Measurements from ENCODE around the gene MCTP1.
A peak's percentile ranks its signal among the peaks of the same experiment; 100 is the strongest.

DNA sequence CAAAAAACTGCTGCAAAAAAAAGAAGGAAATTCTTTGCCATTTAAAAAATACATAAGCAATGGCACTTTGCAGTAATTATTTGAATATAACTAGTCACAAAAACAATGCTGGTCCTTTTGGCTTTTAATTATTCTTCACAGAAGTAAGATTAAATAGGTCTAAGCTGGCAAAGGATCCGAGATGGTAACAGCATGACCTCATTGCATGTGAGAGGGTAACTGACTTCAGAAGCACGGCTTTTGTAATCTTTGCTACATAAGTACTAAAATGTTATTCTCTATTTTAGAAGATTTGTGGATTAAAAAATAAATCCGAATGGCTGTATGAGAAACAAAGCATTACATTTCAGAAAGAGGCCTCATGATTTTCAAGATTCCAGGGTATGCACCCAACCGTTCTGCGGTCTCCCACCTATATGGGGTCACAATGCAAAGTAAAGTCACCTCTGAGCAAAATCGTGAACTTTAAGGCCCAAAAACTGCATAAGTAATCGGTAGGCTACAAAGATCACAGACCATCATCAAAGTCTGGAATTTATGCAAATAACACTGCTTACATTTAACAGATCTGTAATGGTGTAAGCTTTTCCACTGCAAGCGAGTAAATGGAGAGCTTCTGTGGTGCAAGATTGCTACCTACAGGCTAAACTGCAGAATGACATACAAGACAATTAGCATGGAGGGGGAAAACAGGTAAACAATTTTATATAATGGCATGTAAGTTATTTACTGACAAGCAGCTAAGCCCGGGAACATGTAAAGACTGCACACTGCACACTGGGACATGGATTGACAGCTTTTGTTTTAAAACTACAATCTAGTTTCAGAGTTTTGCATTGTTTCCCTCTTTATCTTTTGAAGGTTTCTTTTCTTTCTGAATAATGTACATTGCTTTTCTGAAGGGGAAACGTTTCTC is 434.8 kb downstream of the MCTP1 start:
- TF ChIP-seq, protein P1, sequence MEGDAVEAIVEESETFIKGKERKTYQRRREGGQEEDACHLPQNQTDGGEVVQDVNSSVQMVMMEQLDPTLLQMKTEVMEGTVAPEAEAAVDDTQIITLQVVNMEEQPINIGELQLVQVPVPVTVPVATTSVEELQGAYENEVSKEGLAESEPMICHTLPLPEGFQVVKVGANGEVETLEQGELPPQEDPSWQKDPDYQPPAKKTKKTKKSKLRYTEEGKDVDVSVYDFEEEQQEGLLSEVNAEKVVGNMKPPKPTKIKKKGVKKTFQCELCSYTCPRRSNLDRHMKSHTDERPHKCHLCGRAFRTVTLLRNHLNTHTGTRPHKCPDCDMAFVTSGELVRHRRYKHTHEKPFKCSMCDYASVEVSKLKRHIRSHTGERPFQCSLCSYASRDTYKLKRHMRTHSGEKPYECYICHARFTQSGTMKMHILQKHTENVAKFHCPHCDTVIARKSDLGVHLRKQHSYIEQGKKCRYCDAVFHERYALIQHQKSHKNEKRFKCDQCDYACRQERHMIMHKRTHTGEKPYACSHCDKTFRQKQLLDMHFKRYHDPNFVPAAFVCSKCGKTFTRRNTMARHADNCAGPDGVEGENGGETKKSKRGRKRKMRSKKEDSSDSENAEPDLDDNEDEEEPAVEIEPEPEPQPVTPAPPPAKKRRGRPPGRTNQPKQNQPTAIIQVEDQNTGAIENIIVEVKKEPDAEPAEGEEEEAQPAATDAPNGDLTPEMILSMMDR (conservative IDR thresholded peaks at IDR 0.05; ENCODE audit: low read depth, low read length), result peak; percentile 78
- TF ChIP-seq EZH2 (IDR thresholded peaks at IDR 0.05; ENCODE audit: low read length, unreplicated experiment) (no peak), EZH2phosphoT487 (IDR thresholded peaks at IDR 0.05; ENCODE audit: borderline replicate concordance, low read length) (no peak)
